PC-9 (cell line): Measurements from ENCODE around the gene SPEM3.

Source experiments
- EZH2 ChIP-seq: fragments of 200-600 bp; sonication (generic); IDR thresholded peaks from 2 replicates; pipeline ENCODE4 v1.8.0; 2017; ENCODE audit warnings: antibody characterized with exemption, low read depth
- TF ChIP-seq, protein P1 (sequence below): fragments of 200-600 bp; sonication (generic); conservative IDR thresholded peaks from 2 replicates; pipeline ENCODE4 v1.6.1; 2017; ENCODE audit warnings: mixed run types, antibody characterized with exemption, mild to moderate bottlenecking, moderate library complexity

DNA sequence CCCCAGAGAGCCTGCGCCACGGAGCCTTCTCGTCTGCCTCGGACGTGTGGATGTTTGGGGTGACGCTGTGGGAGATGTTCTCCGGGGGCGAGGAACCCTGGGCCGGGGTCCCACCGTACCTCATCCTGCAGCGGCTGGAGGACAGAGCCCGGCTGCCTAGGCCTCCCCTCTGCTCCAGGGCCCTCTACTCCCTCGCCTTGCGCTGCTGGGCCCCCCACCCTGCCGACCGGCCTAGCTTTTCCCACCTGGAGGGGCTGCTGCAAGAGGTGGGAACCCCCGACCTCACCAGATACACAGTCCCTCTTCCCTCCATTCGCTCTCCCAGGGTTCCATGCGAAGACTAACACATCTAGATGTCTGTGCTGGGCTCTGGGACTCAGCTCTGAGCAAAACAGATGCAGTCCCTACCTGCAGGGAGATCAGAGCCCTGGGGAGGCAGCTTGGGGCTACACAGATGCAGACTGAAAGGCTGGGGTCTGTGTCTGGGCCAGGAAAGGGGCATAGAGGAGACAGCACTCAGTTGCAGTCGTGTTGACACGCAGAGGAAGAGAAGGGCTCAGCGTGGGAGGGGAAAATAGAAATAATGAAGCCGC, 44.1 kb upstream of the SPEM3 start:
- TF ChIP-seq EZH2: no peak
- TF ChIP-seq, protein P1, sequence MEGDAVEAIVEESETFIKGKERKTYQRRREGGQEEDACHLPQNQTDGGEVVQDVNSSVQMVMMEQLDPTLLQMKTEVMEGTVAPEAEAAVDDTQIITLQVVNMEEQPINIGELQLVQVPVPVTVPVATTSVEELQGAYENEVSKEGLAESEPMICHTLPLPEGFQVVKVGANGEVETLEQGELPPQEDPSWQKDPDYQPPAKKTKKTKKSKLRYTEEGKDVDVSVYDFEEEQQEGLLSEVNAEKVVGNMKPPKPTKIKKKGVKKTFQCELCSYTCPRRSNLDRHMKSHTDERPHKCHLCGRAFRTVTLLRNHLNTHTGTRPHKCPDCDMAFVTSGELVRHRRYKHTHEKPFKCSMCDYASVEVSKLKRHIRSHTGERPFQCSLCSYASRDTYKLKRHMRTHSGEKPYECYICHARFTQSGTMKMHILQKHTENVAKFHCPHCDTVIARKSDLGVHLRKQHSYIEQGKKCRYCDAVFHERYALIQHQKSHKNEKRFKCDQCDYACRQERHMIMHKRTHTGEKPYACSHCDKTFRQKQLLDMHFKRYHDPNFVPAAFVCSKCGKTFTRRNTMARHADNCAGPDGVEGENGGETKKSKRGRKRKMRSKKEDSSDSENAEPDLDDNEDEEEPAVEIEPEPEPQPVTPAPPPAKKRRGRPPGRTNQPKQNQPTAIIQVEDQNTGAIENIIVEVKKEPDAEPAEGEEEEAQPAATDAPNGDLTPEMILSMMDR: no peak
